ENCODE measurements around the gene PEX7.
"Not testable (repeated sequence)": the region's sequence is repeated elsewhere in the genome, so short reads cannot be mapped to it uniquely, and the experiment has no call there.

Gene PEX7

DNA sequence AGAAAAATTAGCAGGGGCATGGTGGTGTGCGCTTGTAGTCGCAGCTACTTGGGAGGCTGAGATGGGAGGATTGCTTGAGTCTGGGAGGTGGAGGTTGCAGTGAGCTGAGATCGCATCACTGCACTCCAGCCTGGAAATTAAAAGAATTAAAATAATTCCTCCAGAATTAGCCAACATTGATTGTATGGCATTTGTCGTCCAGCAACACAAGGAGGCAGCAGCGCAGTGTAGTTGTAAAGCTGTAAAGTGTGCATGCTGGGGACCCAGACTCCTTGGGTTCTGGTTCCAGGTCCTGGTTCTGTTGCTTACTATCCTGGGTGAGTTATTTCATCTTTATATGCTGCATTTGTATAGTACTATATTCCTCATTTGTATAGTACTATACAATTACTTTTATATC, 41.4 kb downstream of the PEX7 start:
- no peak overlapping the region for H3K4me3 ChIP-seq (ENCODE audit: low read depth, low read length)
- TF ChIP-seq, protein P1, sequence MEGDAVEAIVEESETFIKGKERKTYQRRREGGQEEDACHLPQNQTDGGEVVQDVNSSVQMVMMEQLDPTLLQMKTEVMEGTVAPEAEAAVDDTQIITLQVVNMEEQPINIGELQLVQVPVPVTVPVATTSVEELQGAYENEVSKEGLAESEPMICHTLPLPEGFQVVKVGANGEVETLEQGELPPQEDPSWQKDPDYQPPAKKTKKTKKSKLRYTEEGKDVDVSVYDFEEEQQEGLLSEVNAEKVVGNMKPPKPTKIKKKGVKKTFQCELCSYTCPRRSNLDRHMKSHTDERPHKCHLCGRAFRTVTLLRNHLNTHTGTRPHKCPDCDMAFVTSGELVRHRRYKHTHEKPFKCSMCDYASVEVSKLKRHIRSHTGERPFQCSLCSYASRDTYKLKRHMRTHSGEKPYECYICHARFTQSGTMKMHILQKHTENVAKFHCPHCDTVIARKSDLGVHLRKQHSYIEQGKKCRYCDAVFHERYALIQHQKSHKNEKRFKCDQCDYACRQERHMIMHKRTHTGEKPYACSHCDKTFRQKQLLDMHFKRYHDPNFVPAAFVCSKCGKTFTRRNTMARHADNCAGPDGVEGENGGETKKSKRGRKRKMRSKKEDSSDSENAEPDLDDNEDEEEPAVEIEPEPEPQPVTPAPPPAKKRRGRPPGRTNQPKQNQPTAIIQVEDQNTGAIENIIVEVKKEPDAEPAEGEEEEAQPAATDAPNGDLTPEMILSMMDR (IDR thresholded peaks at IDR 0.05; ENCODE audit: control insufficient read depth, extremely low read depth, insufficient read depth), result peak; percentile 44
- DNase-seq (ENCODE audit: low read depth), result no peak

DNA sequence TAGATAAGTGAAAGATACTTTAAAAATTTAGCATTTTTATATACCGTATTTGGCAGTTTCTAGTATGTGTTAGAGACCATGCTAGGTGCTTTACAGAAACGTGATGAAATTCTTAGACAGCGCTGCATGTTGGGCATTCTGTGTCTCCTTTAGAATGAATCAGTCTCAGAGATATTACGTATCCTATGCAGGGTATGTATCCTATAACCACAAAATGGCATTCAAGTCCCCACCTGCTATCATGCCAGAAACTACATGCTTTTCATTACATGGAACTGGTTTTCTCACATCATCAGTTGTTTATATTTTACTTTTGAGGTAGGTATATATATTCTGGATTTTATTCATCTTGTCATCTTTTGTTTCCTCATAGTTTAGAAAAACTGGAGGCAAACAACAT, 42.3 kb downstream of the PEX7 start:
- DNase-seq (ENCODE audit: low read depth), result no peak
- TF ChIP-seq, protein P1 (IDR thresholded peaks at IDR 0.05; ENCODE audit: control insufficient read depth, extremely low read depth, insufficient read depth), result no peak

DNA sequence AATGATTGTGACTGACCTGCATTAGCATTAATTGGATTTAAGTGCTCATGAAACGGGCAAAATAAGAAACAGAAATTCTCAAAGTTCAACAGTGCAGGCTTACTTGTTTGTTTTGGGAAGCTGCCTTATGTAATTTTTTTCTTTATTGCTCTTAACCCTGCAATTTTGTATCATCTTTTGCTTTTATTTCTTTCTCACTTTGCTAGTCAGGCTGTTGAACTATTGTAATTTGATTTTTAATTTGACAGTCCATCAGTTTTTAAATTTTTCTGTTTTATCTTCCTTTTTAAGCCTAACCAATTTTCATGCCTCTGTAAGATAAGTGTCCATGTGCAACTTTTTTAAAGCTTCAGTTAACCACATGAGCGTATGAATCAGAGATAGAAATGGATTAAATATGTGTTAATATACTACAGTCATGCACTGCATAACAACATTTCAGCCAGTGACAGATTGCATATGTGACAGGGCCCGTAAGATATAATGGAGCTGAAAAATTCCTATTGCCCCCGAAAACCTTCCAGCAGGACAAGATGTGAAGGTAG, 44.6 kb downstream of the PEX7 start:
- no peak overlapping the region for H3K4me3 ChIP-seq (ENCODE audit: low read depth, low read length)
- TF ChIP-seq, protein P1 (IDR thresholded peaks at IDR 0.05; ENCODE audit: control insufficient read depth, extremely low read depth, insufficient read depth), result no peak
- no peak for DNase-seq (ENCODE audit: low read depth)

More for the DNA sequence above, 42.3 kb downstream of the PEX7 start:
- no peak overlapping the region for H3K4me3 ChIP-seq (ENCODE audit: low read depth, low read length)

DNA sequence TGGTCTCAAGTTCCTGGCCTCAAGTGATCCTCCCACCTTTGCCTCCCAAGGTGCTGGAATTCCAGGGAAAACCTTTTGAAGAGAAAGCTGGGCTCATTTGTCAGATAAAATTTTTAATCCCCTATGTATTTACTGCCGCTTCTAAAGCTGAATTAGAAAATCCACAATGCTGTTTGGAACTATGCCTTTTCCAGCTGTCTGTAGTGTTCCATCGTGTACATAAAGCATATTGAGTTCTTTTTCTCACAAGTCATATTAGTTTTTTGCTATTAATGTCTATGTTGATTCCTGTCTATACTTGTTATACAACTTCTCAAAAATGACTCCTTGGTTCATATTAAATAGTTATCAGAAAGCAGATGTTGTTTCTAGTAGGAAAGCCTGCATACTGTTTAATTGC, 47.1 kb downstream of the PEX7 start:
- H3K4me3 ChIP-seq (ENCODE audit: low read depth, low read length), result no peak overlapping the region
- TF ChIP-seq, protein P1 (IDR thresholded peaks at IDR 0.05; ENCODE audit: control insufficient read depth, extremely low read depth, insufficient read depth), result no peak

DNA sequence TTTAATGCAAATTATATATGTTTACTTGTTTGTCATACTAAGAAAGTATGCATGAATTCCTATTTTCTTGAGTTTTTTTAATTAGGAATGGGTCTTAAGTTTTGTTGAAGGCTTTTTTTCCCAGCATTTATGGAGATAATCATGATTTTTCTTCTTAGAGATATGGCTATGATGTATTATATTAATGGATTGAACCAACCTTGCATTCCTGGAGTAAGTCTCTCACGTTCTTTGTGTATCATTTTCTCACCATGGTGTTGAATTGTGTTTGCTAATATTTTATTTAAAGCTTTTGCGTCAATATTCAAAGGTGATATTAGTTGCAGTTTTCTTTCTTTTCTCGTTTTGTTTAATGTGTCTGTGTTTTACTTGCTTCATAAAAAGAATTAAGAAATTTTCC, 51.4 kb downstream of the PEX7 start:
- no peak overlapping the region for H3K4me3 ChIP-seq (ENCODE audit: low read depth, low read length)
- TF ChIP-seq, protein P1 (IDR thresholded peaks at IDR 0.05; ENCODE audit: control insufficient read depth, extremely low read depth, insufficient read depth), result no peak
- DNase-seq (ENCODE audit: low read depth), result no peak

More for the DNA sequence above, 47.1 kb downstream of the PEX7 start:
- DNase-seq (ENCODE audit: low read depth), result no peak

DNA sequence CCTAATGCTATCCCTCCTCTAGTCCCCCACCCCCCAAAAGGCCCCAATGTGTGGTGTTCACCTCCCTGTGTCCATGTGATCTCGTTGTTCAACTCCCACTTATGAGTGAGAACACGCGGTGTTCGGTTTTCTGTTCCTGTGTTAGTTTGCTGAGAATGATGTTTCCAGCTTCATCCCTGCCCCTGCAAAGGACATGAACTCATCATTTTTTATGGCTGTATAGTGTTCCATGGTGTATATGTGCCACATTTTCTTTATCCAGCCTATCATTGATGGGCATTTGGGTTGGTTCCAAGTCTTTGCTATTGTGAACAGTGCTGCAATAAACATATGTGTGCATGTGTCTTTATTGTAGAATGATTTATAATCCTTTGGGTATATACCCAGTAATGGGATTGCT, 54.1 kb downstream of the PEX7 start:
- DNase-seq (ENCODE audit: low read depth); H3K4me3 ChIP-seq (ENCODE audit: low read depth, low read length): not testable (repeated sequence)

DNA sequence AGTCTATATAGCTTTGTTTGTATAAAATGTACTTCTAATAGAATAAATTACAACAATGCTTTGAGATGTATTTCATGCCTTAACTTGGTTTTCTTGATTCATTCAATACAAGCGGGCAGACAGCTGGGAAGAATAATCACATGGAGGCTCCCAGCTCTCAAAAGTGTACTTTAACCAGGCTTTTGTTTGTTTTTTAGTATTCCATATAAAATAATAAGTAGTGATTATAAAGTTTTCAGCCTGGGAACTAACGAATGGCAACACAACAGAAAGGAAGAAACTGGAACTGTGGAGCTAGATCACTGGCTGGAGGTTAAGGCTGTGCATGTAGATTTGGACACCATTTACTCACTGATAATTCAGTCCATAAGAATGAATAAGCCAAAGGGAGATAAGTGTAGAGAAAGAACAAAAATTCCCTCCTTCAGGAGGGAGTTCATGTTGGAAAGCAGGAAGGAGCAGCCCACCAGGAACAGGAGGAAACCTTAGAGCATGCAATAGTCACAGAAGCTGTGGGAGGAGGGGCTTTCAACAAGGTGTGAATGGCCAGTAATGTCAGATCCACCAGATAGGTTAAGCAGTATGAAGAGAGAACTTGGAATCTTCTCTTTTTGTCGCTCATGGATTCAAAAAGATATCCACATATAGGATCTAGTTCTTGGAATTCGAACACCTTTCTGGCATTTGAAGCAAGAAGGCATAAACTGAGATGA, 58.5 kb downstream of the PEX7 start:
- H3K4me3 ChIP-seq (ENCODE audit: low read depth, low read length), result no peak overlapping the region
- TF ChIP-seq, protein P1 (IDR thresholded peaks at IDR 0.05; ENCODE audit: control insufficient read depth, extremely low read depth, insufficient read depth), result no peak
- DNase-seq (ENCODE audit: low read depth), result no peak
